Measurements from ENCODE around the gene ABCC4. TPM values are rescaled to one million over a fixed set of nuclear protein-coding genes. Genes with fewer than 3 reads are reported as not detected.

Gene ABCC4
- total RNA-seq, 1 experiment from 2014 or later: 17.7 TPM

- no peak for TF ChIP-seq EZH2 (IDR thresholded peaks at IDR 0.05; ENCODE audit: low read length, unreplicated experiment)
- TF ChIP-seq, protein P1, sequence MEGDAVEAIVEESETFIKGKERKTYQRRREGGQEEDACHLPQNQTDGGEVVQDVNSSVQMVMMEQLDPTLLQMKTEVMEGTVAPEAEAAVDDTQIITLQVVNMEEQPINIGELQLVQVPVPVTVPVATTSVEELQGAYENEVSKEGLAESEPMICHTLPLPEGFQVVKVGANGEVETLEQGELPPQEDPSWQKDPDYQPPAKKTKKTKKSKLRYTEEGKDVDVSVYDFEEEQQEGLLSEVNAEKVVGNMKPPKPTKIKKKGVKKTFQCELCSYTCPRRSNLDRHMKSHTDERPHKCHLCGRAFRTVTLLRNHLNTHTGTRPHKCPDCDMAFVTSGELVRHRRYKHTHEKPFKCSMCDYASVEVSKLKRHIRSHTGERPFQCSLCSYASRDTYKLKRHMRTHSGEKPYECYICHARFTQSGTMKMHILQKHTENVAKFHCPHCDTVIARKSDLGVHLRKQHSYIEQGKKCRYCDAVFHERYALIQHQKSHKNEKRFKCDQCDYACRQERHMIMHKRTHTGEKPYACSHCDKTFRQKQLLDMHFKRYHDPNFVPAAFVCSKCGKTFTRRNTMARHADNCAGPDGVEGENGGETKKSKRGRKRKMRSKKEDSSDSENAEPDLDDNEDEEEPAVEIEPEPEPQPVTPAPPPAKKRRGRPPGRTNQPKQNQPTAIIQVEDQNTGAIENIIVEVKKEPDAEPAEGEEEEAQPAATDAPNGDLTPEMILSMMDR (conservative IDR thresholded peaks at IDR 0.05; ENCODE audit: low read depth, low read length): no peak
- TF ChIP-seq EZH2phosphoT487 (IDR thresholded peaks at IDR 0.05; ENCODE audit: borderline replicate concordance, low read length): no peak
- Histone ChIP-seq H3K27ac (ENCODE audit: low read length) (no peak overlapping the region), H3K27me3 (ENCODE audit: low read length) (no peaks in the 10 kb centered on the region), H3K4me3 (ENCODE audit: low read length) (no peak overlapping the region), H3K36me3 (ENCODE audit: low read depth, low read length) (0 out of 2 replicates have a peak, but pooled peaks cover 4% of the 10 kb centered on the region), H3K79me2 (ENCODE audit: low read length) (no peaks in the 10 kb centered on the region), H3K4me1 (ENCODE audit: insufficient read depth, low read length) (peaks cover 6% of the 10 kb centered on the region), H2AFZ (ENCODE audit: low read length) (no peak overlapping the region), H3K9ac (ENCODE audit: low read length) (no peak overlapping the region), H3F3A (ENCODE audit: low read length, unreplicated experiment) (no peaks in the 10 kb centered on the region), H3K9me2 (replicated peaks; ENCODE audit: low read length) (no peaks in the 10 kb centered on the region), H3K9me3 (ENCODE audit: low read length) (no peaks in the 10 kb centered on the region), H4K20me1 (ENCODE audit: low read length) (no peaks in the 10 kb centered on the region), H3K4me2 (ENCODE audit: low read length) (no peak overlapping the region)
- no peak for ATAC-seq
- ChIA-PET CTCF (no interaction called here), POLR2A (ENCODE audit: unreplicated experiment) (no interaction called here)
- intact Hi-C loops (cut with micrococcal nuclease): no loop called here
- no peak for DNase-seq
- BruUV-seq (replicated peaks): no TSS peak
Measured at GRCh38 chr13:95039415-95039814, 261.8 kb downstream of the ABCC4 start.

- Histone ChIP-seq H3K9ac (ENCODE audit: low read length) (no peak overlapping the region), H3K4me2 (ENCODE audit: low read length) (no peak overlapping the region), H3K27ac (ENCODE audit: low read length) (no peak overlapping the region), H3K9me3 (ENCODE audit: low read length) (no peaks in the 10 kb centered on the region), H2AFZ (ENCODE audit: low read length) (no peak overlapping the region), H3K79me2 (ENCODE audit: low read length) (no peaks in the 10 kb centered on the region), H3K4me1 (ENCODE audit: insufficient read depth, low read length) (peaks cover 6% of the 10 kb centered on the region), H3F3A (ENCODE audit: low read length, unreplicated experiment) (no peaks in the 10 kb centered on the region), H4K20me1 (ENCODE audit: low read length) (no peaks in the 10 kb centered on the region), H3K9me2 (replicated peaks; ENCODE audit: low read length) (no peaks in the 10 kb centered on the region), H3K27me3 (ENCODE audit: low read length) (no peaks in the 10 kb centered on the region), H3K36me3 (ENCODE audit: low read depth, low read length) (0 out of 2 replicates have a peak, but pooled peaks cover 4% of the 10 kb centered on the region), H3K4me3 (ENCODE audit: low read length) (no peak overlapping the region)
- no peak for ATAC-seq
- no peak for DNase-seq
- TF ChIP-seq, protein P1 (conservative IDR thresholded peaks at IDR 0.05; ENCODE audit: low read depth, low read length): no peak
- TF ChIP-seq EZH2phosphoT487 (IDR thresholded peaks at IDR 0.05; ENCODE audit: borderline replicate concordance, low read length) (no peak), EZH2 (IDR thresholded peaks at IDR 0.05; ENCODE audit: low read length, unreplicated experiment) (no peak)
- no TSS peak for BruUV-seq (replicated peaks)
- ChIA-PET CTCF (no interaction called here), POLR2A (ENCODE audit: unreplicated experiment) (no interaction called here)
- intact Hi-C loops (cut with micrococcal nuclease): no loop called here
Measured at GRCh38 chr13:95038949-95039348, 262.3 kb downstream of the ABCC4 start.

DNA sequence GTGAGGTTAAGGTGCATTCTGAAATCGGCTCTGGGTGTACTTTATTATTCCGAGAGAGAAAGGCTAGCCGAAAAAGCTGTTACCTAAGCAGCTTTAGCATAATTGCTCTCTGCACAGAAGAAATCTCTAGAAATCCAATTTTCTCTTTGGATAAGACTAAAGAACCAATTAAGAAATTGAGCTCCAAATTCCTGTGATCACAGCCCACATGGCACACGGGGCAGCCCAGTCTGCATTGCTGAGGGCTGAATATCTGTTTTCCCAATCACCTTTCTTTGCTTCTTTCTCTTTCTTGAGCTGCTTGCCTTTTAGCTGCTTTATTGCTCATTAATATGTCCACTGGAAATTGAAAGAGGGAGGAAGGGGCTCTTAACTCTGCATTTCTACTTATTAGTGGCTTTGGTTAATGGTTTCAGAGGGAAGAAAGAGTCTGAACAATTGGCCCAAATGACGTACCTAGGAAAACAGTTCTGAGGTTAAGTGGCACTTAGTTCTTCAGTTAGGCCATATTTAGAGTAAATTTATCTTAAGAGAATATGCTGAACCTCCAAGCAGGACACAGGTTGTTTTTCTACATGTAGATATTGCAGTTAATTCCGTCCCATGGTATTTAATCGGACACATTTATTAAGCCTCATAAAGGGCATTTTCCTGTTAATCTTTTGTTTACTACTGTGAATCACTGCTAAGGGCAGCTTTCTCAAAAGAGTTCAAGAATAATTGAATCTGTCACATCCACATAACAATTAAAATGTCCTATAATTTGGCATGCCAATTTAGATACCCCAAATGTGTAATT lies 265.7 kb downstream of the ABCC4 start:
- Histone ChIP-seq H3K9me3 (ENCODE audit: low read length) (no peaks in the 10 kb centered on the region), H4K20me1 (ENCODE audit: low read length) (no peaks in the 10 kb centered on the region), H3K4me2 (ENCODE audit: low read length) (no peak overlapping the region), H3K27ac (ENCODE audit: low read length) (peak overlapping the region; percentile 21; the same call in 1 of the 2 replicates), H3K79me2 (ENCODE audit: low read length) (no peaks in the 10 kb centered on the region), H3F3A (ENCODE audit: low read length, unreplicated experiment) (no peaks in the 10 kb centered on the region), H3K4me3 (ENCODE audit: low read length) (no peak overlapping the region), H2AFZ (ENCODE audit: low read length) (no peak overlapping the region), H3K4me1 (ENCODE audit: insufficient read depth, low read length) (peaks cover 6% of the 10 kb centered on the region), H3K36me3 (ENCODE audit: low read depth, low read length) (no peaks in the 10 kb centered on the region), H3K9ac (ENCODE audit: low read length) (no peak overlapping the region), H3K9me2 (replicated peaks; ENCODE audit: low read length) (no peaks in the 10 kb centered on the region), H3K27me3 (ENCODE audit: low read length) (no peaks in the 10 kb centered on the region)
- POLR2A ChIA-PET (ENCODE audit: unreplicated experiment): no interaction called here
- BruUV-seq (replicated peaks): no TSS peak
- ATAC-seq (peak; percentile 67), DNase-seq (no peak)
- TF ChIP-seq EZH2phosphoT487 (IDR thresholded peaks at IDR 0.05; ENCODE audit: borderline replicate concordance, low read length) (no peak), EZH2 (IDR thresholded peaks at IDR 0.05; ENCODE audit: low read length, unreplicated experiment) (no peak)
- TF ChIP-seq, protein P1 (conservative IDR thresholded peaks at IDR 0.05; ENCODE audit: low read depth, low read length): no peak
- CTCF ChIA-PET: no interaction called here
- intact Hi-C loops (cut with micrococcal nuclease): no loop called here

Data from PC-3 (cell line).